HepG2 (cell line): ENCODE results near the gene OR6N1.

Experiments
- SP4 ChIP-seq: sonication (generic); formaldehyde crosslinking; IDR thresholded peaks from 2 replicates; pipeline ENCODE4 v1.8.1; 2023; ENCODE audit warnings: mild to moderate bottlenecking, missing genetic modification reagents
- TF ChIP-seq, protein P1 (sequence below): sonication (generic); formaldehyde crosslinking; conservative IDR thresholded peaks from 2 replicates; pipeline ENCODE4 v1.8.0; 2022; ENCODE audit warnings: missing genetic modification reagents

DNA sequence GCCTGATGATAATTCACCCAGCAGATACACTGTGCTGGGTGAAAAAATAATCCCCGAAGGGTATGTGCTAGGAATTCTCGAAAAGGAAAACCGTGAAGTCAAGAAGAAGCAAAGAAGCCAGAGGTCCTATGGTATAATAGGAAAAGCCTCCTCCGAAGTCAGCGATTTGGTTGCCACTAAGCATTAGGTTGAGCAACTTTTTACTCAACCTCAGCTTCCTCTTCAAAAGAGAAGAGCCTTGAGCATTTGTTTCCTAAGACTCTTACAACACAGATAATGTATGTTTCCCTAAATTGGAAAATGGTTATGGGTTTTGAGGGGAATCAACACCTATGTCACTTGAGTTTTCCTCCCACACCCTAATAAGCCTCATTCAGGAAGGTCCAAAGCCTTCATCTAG lies 37.9 kb upstream of the OR6N1 start:
- TF ChIP-seq, protein P1, sequence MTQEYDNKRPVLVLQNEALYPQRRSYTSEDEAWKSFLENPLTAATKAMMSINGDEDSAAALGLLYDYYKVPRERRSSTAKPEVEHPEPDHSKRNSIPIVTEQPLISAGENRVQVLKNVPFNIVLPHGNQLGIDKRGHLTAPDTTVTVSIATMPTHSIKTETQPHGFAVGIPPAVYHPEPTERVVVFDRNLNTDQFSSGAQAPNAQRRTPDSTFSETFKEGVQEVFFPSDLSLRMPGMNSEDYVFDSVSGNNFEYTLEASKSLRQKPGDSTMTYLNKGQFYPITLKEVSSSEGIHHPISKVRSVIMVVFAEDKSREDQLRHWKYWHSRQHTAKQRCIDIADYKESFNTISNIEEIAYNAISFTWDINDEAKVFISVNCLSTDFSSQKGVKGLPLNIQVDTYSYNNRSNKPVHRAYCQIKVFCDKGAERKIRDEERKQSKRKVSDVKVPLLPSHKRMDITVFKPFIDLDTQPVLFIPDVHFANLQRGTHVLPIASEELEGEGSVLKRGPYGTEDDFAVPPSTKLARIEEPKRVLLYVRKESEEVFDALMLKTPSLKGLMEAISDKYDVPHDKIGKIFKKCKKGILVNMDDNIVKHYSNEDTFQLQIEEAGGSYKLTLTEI, result no peak
- no peak for TF ChIP-seq SP4 (CRISPR knock-in tag)
